T-helper 1 cell treated with Interleukin-12 subunit alpha and Interleukin-12 subunit beta and Interleukin-4 antibody, amounts not matched to agents 30 μg/mL and 1 μg/mL, for 36 hours (primary cell): Measurements from ENCODE around the gene IFNA4.
A peak's percentile ranks its signal among the peaks of the same experiment; 100 is the strongest.
"Not testable (repeated sequence)": the region's sequence is repeated elsewhere in the genome, so short reads cannot be mapped to it uniquely, and the experiment has no call there.

Experiments used
- H3K27ac Mint-ChIP-seq: one replicate; pipeline ENCODE4 v1.8.0; 2021; ENCODE audit warnings: mild to moderate bottlenecking, mixed read lengths
- H3K27me3 Mint-ChIP-seq: one replicate; pipeline ENCODE4 v1.8.0; 2021; ENCODE audit warnings: low read depth, mixed read lengths
- H3K36me3 Mint-ChIP-seq: one replicate; pipeline ENCODE4 v1.8.0; 2021; ENCODE audit warnings: low read depth, mixed read lengths
- H3K4me1 Mint-ChIP-seq: one replicate; pipeline ENCODE4 v1.8.0; 2021; ENCODE audit warnings: low read depth, mixed read lengths
- H3K4me3 Mint-ChIP-seq: one replicate; pipeline ENCODE4 v1.8.0; 2021; ENCODE audit warnings: mild to moderate bottlenecking, moderate library complexity, mixed read lengths
- H3K9me3 Mint-ChIP-seq: one replicate; pipeline ENCODE4 v1.8.0; 2021; ENCODE audit warnings: mixed read lengths

Gene IFNA4

GRCh38 chr9:21194867-21195776, 7.7 kb upstream of the IFNA4 start:
- Mint-ChIP-seq H3K4me3 (peak overlapping the region; percentile 48), H3K27me3 (peaks cover 18% of the 10 kb centered on the region)
- H3K9me3 Mint-ChIP-seq, H3K4me1 Mint-ChIP-seq, H3K27ac Mint-ChIP-seq, H3K36me3 Mint-ChIP-seq: not testable (repeated sequence)

GRCh38 chr9:21182810-21183736, 4.3 kb downstream of the IFNA4 start:
- H3K27ac Mint-ChIP-seq, H3K4me1 Mint-ChIP-seq, H3K9me3 Mint-ChIP-seq, H3K4me3 Mint-ChIP-seq, H3K36me3 Mint-ChIP-seq: not testable (repeated sequence)
- peaks cover 18% of the 10 kb centered on the region for H3K27me3 Mint-ChIP-seq

GRCh38 chr9:21174671-21175070, 12.7 kb downstream of the IFNA4 start:
- no peaks in the 10 kb centered on the region for H3K36me3 Mint-ChIP-seq
- H3K27ac Mint-ChIP-seq: no peak overlapping the region
- H3K9me3 Mint-ChIP-seq: no peaks in the 10 kb centered on the region
- H3K4me1 Mint-ChIP-seq: no peaks in the 10 kb centered on the region
- H3K27me3 Mint-ChIP-seq: peaks cover 46% of the 10 kb centered on the region
- no peak overlapping the region for H3K4me3 Mint-ChIP-seq

DNA sequence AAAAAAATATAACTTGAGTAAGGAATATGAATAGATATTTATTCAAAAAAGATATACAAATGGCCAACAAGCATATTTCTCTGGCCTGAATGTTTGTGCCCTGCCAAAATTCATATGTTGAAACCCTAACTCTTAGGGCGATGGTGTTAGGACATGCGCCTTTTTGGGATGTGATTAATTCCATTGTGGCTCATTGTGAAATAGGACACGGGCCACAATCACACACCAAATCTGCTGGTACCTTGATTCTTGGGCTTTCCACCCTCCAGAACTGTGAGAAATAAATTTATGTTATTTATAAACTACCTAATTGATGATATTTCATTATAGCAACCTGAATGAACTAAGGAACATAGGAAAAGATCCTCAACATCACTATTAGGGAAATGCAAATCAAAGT, 15.2 kb downstream of the IFNA4 start:
- peaks cover 60% of the 10 kb centered on the region for H3K27me3 Mint-ChIP-seq
- H3K4me1 Mint-ChIP-seq: no peaks in the 10 kb centered on the region
- no peaks in the 10 kb centered on the region for H3K9me3 Mint-ChIP-seq
- H3K4me3 Mint-ChIP-seq: no peak overlapping the region
- H3K27ac Mint-ChIP-seq: no peak overlapping the region
- H3K36me3 Mint-ChIP-seq: no peaks in the 10 kb centered on the region

- Mint-ChIP-seq H3K4me1 (peaks cover 1% of the 10 kb centered on the region), H3K36me3 (no peaks in the 10 kb centered on the region), H3K4me3 (no peak overlapping the region), H3K27ac (no peak overlapping the region), H3K27me3 (peaks cover 60% of the 10 kb centered on the region), H3K9me3 (no peaks in the 10 kb centered on the region)
These were observed 16.0 kb downstream of the IFNA4 start for GRCh38 chr9:21171351-21171750.

GRCh38 chr9:21166560-21166959, 20.8 kb downstream of the IFNA4 start, which contains the start of gene IFNA21:
Gene IFNA21 (minus strand): TSS chr9:21166660. CDS start chr9:21166612, 48 bp downstream.
- H3K4me3 Mint-ChIP-seq, H3K36me3 Mint-ChIP-seq, H3K27ac Mint-ChIP-seq, H3K9me3 Mint-ChIP-seq: not testable (repeated sequence)
- Mint-ChIP-seq H3K4me1 (peaks cover 12% of the 10 kb centered on the region), H3K27me3 (peaks cover 43% of the 10 kb centered on the region)

DNA sequence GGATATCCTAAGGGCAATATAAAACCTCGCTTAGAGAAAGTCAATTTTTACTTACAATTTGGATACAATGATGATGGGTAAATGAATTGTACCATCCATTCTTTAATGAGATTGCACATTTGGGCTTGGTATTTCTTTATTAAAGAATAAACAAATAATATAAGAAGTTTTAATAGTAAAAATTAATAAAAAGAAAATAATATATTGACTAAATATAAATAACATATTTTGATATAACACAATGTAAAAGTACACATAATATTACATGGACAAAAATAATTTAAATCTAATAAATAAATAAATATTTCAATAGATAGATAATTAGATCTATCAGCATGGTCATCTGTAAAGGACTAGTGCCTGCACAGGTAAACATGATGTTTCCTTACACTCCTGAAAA, 21.9 kb downstream of the IFNA4 start:
- peaks cover 21% of the 10 kb centered on the region for H3K4me1 Mint-ChIP-seq
- no peaks in the 10 kb centered on the region for H3K9me3 Mint-ChIP-seq
- H3K27me3 Mint-ChIP-seq: peaks cover 35% of the 10 kb centered on the region
- peaks cover 2% of the 10 kb centered on the region for H3K36me3 Mint-ChIP-seq
- H3K4me3 Mint-ChIP-seq: no peak overlapping the region
- H3K27ac Mint-ChIP-seq: no peak overlapping the region

DNA sequence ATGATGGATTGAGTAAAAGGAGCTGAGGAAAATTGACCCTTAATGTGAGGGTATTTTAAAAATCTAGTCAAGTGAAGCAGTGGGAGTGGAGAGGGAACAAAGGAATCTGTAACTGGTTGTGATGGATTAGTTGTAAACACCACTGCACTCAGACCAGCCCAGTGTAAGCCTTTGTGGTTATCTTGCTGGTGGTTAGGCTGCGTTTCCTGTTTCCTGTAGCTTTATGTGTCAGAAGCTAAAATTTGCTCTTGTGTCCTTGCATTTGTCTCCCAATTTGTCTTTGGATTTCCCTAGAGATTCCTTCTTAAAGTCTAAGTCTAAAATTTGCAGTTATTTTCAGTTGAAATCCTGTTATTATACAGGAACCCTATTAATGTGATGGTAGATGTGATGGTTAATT, 27.2 kb downstream of the IFNA4 start:
- peak overlapping the region; percentile 57 for H3K4me3 Mint-ChIP-seq
- peaks cover 8% of the 10 kb centered on the region for H3K27me3 Mint-ChIP-seq
- peaks cover 2% of the 10 kb centered on the region for H3K36me3 Mint-ChIP-seq
- H3K27ac Mint-ChIP-seq: peak overlapping the region; percentile 43
- H3K4me1 Mint-ChIP-seq: peaks cover 34% of the 10 kb centered on the region
- peaks cover 12% of the 10 kb centered on the region for H3K9me3 Mint-ChIP-seq

DNA sequence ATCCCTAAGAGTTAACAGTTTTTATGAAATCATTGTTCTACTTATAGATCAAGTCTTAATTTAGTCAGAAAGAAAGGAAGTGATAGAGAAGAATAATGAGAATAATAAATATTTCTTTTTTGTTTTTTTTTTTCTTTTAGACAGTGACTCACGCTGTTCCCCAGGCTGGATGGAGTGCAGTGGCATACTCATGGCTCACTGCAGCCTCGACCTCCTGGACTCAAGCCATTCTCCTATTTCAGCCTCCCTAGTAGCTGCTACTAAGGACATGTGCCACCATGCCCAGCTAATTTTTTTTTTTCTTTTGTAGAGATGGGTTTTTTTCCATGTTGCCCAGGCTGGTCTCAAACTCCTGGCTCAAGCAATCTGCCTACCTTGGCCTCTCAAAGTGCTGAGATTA, 31.9 kb downstream of the IFNA4 start:
- Mint-ChIP-seq H3K27ac (no peak overlapping the region), H3K4me1 (peaks cover 21% of the 10 kb centered on the region), H3K9me3 (peaks cover 12% of the 10 kb centered on the region), H3K36me3 (no peaks in the 10 kb centered on the region), H3K4me3 (no peak overlapping the region), H3K27me3 (peaks cover 19% of the 10 kb centered on the region)

DNA sequence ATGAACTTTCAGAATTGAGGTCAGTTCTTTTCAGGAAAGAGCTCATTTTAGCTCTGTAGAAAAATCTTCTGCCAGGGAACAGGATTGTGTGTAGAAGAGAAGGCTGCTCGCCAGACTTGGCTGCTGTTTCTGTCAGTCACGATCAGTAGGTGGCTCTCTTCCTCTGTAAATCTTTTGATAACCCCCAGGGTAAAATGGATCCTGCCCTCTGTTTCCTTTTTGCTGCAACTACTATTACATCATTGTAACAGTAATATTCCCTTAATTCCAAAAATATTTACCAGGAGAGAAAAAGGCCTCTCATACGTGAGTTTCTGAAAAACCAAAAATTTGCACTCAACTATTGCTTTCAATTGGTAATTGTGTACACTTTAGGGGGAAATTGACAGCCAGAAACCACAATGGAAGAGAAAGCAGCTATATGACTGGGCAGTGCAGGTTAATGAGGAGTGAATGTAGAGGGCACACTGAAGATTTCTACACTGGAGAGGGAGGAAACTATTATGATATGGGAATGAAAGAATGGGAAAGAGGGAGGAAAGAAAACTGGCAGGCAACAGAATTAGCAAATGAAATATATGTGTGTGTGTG, 33.3 kb downstream of the IFNA4 start:
- H3K9me3 Mint-ChIP-seq: peaks cover 13% of the 10 kb centered on the region
- H3K27ac Mint-ChIP-seq: no peak overlapping the region
- H3K36me3 Mint-ChIP-seq: no peaks in the 10 kb centered on the region
- peaks cover 18% of the 10 kb centered on the region for H3K27me3 Mint-ChIP-seq
- no peak overlapping the region for H3K4me3 Mint-ChIP-seq
- H3K4me1 Mint-ChIP-seq: peaks cover 13% of the 10 kb centered on the region

GRCh38 chr9:21153336-21154017, 33.9 kb downstream of the IFNA4 start:
- Mint-ChIP-seq H3K4me1 (peaks cover 12% of the 10 kb centered on the region), H3K4me3 (no peak overlapping the region), H3K36me3 (peaks cover under 1% of the 10 kb centered on the region), H3K9me3 (peaks cover 18% of the 10 kb centered on the region), H3K27me3 (peaks cover 18% of the 10 kb centered on the region), H3K27ac (no peak overlapping the region)

- H3K4me3 Mint-ChIP-seq: peak overlapping the region; percentile 28
- H3K27me3 Mint-ChIP-seq: peaks cover 14% of the 10 kb centered on the region
- peaks cover 20% of the 10 kb centered on the region for H3K36me3 Mint-ChIP-seq
These were observed 42.8 kb downstream of the IFNA4 start for GRCh38 chr9:21144603-21145002.

DNA sequence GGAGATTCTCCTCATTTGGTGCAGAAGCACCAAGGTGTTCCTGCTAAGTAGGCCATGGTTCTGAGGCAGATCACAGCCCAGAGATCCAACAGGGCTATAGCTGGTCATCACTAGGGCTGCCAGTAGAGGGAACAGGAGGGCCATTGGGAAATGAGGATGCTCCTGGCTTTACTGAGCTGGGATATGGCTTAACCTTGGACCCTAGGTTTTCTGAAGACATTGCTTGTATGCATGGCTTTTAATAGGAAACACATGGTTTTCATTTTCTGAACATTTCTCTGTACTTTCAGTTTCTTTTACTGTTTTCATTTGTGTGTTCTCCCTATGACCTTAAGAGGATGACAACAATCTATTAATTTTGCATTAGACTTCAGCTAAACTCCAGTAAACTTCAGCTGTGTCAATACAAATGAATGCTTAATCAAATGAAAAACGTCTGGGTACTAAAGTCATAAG, 45.9 kb downstream of the IFNA4 start, which contains the start of gene IFNW1:
IFNW1 (minus strand) TSS at position 406 of the 456 bp plus-strand sequence; CDS start at position 144, 262 bp downstream.
- H3K9me3 Mint-ChIP-seq: peaks cover 16% of the 10 kb centered on the region
- peaks cover 11% of the 10 kb centered on the region for H3K27me3 Mint-ChIP-seq
- H3K36me3 Mint-ChIP-seq: peaks cover 17% of the 10 kb centered on the region
- H3K4me3 Mint-ChIP-seq: no peak within 1 kb of the TSS
- H3K27ac Mint-ChIP-seq: peak within 1 kb of the TSS; percentile 46
- H3K4me1 Mint-ChIP-seq: peaks cover 24% of the 10 kb centered on the region

More at GRCh38 chr9:21144603-21145002, 42.8 kb downstream of the IFNA4 start:
- Mint-ChIP-seq H3K27ac (peak overlapping the region; percentile 76), H3K4me1 (peaks cover 24% of the 10 kb centered on the region), H3K9me3 (peaks cover 37% of the 10 kb centered on the region)

DNA sequence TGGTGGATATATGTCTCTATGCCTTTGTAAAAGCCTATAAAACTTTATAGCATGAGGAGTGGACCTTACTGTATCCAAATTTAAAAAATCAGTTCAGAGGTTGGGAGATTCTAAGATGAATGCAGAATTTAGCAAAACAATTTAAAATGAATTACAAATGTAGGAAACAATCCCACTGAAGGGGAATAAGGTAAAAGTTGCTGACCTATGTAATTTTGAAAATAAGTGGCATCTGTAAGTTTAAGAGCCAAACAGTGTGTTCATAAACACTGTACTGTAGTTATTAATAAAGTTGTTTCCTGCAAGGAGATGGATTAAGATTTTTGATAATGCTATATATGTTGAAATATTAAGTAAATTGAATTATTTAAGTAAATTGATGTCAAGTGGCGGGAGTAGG, 50.4 kb downstream of the IFNA4 start:
- Mint-ChIP-seq H3K36me3 (peaks cover 5% of the 10 kb centered on the region), H3K27ac (no peak overlapping the region), H3K4me3 (no peak overlapping the region), H3K27me3 (peaks cover 25% of the 10 kb centered on the region), H3K4me1 (peaks cover 9% of the 10 kb centered on the region), H3K9me3 (no peaks in the 10 kb centered on the region)
